NCI-H345 (cell line): Measurements from ENCODE around the gene TRAPPC5.

Source experiments
- DNase-seq: peaks from one replicate; lab custom pipeline; 2025; lab: John Stamatoyannopoulos, UW

TRAPPC5 gene

GRCh38 chr19:7680606-7681339 is at the start of gene TRAPPC5:
TRAPPC5 (plus strand) TSS chr19:7680833; CDS start chr19:7682254, 1,421 bp downstream.
- peak; percentile 87 for DNase-seq

- DNase-seq = no peak
Measured at GRCh38 chr19:7631577-7631976, 49.1 kb upstream of the TRAPPC5 start.

- no peak for DNase-seq
Measured at GRCh38 chr19:7632340-7633203, 48.1 kb upstream of the TRAPPC5 start.

GRCh38 chr19:7633698-7634097 is 46.9 kb upstream of the TRAPPC5 start, which contains the start of gene PCP2:
PCP2 (minus strand) TSS chr19:7633719; CDS start chr19:7633457, 262 bp downstream.
- no peak for DNase-seq

- no peak for DNase-seq
Measured at GRCh38 chr19:7635670-7636069, 45.0 kb upstream of the TRAPPC5 start.

- DNase-seq = peak; percentile 10
Measured at GRCh38 chr19:7636317-7636690, 44.3 kb upstream of the TRAPPC5 start.

GRCh38 chr19:7636691-7637373 is 43.8 kb upstream of the TRAPPC5 start, which contains the start of gene STXBP2:
STXBP2 (plus strand) TSS chr19:7637110; CDS start chr19:7637150, 40 bp downstream.
- DNase-seq = peak; percentile 89

GRCh38 chr19:7637374-7638256 is 43.0 kb upstream of the TRAPPC5 start:
- DNase-seq = no peak

GRCh38 chr19:7638802-7639465 is 41.7 kb upstream of the TRAPPC5 start:
- DNase-seq = no peak

GRCh38 chr19:7639863-7640348 is 40.7 kb upstream of the TRAPPC5 start:
- no peak for DNase-seq

GRCh38 chr19:7640803-7641202 is 39.8 kb upstream of the TRAPPC5 start:
- DNase-seq = no peak

GRCh38 chr19:7641290-7642276 is 39.0 kb upstream of the TRAPPC5 start:
- no peak for DNase-seq

GRCh38 chr19:7642295-7643030 is 38.2 kb upstream of the TRAPPC5 start:
- DNase-seq = no peak

- no peak for DNase-seq
Measured at GRCh38 chr19:7643031-7643415, 37.6 kb upstream of the TRAPPC5 start.

- DNase-seq = peak; percentile 28
Measured at GRCh38 chr19:7643629-7644549, 36.7 kb upstream of the TRAPPC5 start.

- DNase-seq = no peak
Measured at GRCh38 chr19:7644550-7644877, 36.1 kb upstream of the TRAPPC5 start.

- DNase-seq = no peak
Measured at GRCh38 chr19:7645163-7645562, 35.5 kb upstream of the TRAPPC5 start.
